ENCODE results near the gene AOPEP.

AOPEP gene

DNA sequence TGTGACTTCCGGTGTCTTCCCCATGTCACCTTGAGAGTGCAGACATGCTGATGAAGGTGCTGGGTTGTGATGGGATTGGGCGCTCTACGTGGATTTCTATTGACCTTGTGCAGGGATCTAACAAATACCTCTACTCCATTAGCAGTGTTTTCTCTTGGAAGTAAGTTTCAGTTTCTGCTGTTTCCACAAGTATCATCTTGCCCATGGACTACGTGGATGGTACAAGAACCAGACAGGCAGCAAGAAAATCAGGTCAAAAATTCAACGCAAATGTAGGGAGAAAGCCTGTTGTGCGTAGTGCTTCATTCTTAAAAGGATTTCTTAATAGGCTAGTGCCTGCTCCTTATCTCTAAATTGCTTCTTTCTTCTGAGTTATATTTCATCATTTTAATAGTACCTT lies 60.8 kb downstream of the AOPEP start:
- DNase-seq (ENCODE audit: low read depth in 1 of 2, low spot score in 1 of 2), result no peak

DNA sequence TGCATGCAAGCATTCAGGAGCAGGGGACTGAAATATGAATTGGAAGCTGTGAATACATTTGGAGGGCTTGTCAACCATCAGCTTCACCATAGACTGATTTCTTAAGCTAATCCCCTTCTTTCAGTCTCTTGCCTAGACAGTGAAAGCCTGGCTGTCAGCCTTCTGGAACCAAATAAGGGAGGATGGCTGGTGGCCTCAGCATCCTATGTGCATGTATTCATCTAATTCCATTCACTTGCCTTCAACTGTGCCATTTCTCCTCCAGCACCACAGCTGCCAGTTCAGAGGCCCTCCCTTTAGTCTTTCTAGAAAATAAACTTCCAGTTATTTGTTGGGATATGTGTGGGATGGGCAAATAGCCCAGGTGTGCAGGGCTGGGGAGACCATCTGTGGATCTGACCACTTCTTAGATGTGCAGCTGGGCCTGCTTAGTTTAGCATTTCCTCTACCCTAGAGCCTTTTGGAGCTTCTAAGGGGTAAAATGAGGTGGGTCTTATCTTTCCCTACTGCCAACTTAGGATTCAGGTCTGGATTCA lies 62.1 kb downstream of the AOPEP start:
- no peak for DNase-seq (ENCODE audit: low read depth in 1 of 2, low spot score in 1 of 2)

DNA sequence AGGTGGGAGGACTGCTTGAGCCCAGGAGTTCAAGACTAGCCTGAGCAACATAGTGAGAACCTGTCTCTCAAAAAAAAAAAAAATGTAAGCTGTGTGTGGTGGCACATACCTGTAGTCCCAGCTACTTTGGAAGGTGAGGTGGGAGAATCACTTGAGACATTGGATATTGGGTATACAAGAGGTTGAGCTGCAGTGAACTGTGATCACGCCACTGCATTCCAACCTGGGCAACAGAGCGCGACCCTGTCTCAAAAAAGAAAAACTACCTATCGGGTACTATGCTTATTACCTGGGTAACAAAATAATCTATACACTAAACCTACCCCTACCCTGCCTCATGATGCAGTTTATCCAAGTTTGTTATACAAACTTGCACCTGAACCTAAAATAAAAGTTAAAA lies 64.9 kb downstream of the AOPEP start:
- DNase-seq (ENCODE audit: low read depth in 1 of 2, low spot score in 1 of 2), result no peak

DNA sequence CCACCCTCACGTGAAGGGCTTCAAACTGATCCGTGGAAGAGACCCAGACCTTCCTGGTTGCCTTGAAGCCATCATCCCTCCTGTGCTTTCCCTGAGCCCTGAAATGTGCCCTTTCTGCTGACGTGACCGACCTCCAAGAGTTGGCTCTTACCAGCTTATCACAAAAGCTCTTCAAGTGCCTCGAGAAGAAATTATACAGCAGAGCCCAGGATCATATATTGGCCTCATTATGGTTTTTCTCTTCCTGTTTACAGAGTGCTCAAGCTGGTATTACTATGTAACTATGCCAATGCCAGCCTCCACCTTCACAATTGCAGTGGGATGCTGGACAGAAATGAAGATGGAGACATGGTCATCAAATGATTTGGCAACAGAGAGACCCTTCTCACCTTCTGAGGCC lies 66.0 kb downstream of the AOPEP start:
- DNase-seq (ENCODE audit: low read depth in 1 of 2, low spot score in 1 of 2), result no peak

DNA sequence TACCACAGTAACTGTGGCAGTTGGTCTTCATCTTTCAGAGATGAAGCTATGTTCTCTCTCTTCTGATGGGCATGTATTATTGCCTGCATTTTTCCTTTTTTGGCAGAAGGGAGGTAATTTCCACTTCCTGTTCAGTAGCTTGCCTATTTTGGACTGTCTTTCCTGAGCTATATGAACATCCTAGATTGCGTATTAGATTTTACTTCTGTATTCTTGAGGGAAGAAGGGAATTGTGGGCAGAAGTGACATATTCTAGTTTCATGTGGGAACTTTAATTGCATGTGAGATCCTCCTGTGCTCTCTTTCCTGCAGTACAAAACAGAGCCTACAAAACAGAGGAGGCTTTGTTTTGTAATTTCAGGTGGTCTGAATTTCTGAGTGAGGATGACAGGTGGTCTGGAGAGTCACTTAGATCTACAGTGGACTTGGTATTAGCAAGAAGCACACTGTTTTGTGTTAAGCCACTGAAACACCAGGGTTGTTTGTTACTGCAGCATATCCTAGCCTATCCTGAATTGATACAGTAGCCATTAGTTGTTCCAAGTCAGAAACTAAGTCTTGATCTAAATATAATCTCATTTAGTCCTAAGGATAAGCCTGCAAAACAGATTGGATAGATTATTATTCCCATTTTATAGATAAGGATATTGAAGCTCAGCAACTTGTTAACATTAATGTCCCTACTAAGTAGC lies 68.1 kb downstream of the AOPEP start:
- no peak for DNase-seq (ENCODE audit: low read depth in 1 of 2, low spot score in 1 of 2)

DNA sequence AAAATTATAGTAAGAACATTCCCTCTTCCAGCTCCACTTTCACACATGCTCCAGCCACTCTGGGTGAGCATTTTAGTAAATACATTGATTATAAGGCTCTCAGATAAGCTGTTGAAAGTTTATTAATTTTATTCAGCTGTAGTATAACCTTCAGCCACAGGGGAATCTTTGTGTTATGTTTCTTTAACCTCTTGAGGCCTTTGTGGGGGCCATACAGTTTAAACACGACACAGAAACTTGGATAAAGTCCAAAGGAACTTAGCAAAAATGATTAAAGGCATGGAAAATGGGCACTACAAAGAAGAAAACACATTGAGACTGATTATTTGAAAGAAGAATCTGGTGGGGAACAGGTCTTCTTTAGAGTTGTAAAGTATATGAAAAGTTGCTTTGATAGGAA lies 70.2 kb downstream of the AOPEP start:
- no peak for DNase-seq (ENCODE audit: low read depth in 1 of 2, low spot score in 1 of 2)

DNA sequence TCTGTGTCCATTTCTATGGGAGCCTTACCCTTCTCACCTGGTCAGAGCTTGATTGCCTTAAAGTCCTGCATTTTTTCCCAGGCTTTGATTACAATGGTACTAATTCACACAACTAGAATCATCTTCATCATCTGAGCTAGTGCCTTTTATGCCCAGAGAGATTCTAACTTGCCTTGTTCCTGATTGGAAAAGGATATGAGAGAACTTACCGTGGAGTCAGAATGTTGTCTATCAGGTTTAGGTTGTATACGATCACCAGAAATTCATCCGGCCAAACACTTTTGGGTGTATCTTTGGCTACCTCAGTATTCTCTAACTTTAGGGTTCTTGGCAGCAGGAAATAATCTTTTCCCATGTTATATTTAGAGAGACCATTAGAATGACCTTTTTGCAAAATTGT lies 71.7 kb downstream of the AOPEP start:
- no peak for DNase-seq (ENCODE audit: low read depth in 1 of 2, low spot score in 1 of 2)

DNA sequence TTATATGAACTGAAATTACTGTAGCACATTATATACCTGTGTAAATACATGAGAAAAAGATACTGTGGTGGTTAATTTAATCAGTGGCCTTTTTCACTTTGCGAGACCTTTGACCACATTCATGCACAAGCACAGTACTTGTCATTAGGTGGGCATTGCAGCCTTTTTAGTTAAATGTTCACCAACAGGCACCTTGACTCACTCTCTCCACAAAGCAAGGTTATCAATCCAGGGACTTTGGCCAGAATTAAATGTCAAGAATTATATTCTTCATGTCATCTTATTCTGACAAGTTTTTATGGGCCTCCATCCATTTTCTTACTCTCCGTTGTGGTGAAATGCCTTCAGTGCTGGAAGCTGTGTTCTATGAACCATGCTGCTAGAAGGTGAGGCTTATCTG lies 72.2 kb downstream of the AOPEP start:
- DNase-seq (ENCODE audit: low read depth in 1 of 2, low spot score in 1 of 2), result no peak

DNA sequence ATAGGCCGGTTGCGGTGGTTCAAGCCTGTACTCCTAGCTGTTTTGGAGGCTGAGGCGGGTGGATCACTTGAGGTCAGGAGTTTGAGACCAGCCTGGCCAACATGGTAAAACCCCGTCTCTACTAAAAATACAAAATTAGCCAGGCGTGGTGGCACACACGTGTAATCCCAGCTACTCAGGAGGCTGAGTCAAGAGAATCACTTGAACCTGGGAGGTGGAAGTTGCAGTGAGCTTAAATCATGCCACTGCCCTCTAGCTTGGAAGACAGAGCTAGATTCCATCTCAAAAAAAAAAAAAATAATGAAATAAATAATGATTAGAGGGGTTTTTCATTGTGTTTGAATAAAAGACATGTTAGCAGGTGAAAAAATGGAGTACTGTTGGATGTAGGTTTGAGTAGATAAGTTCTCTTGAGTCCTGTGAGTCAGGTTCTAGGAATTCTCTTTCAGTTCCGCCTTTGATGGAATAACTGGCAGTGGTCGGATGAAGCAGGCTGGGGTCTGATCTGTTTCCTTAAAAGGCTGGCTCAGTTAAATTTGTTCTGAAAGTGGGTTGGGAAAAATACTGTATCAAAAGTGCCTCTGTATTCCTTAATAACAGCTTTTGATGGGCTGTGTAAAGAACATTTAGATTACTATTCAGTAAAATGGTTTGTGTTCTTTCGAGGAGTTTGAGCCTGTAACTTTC lies 73.2 kb downstream of the AOPEP start:
- no peak for DNase-seq (ENCODE audit: low read depth in 1 of 2, low spot score in 1 of 2)

DNA sequence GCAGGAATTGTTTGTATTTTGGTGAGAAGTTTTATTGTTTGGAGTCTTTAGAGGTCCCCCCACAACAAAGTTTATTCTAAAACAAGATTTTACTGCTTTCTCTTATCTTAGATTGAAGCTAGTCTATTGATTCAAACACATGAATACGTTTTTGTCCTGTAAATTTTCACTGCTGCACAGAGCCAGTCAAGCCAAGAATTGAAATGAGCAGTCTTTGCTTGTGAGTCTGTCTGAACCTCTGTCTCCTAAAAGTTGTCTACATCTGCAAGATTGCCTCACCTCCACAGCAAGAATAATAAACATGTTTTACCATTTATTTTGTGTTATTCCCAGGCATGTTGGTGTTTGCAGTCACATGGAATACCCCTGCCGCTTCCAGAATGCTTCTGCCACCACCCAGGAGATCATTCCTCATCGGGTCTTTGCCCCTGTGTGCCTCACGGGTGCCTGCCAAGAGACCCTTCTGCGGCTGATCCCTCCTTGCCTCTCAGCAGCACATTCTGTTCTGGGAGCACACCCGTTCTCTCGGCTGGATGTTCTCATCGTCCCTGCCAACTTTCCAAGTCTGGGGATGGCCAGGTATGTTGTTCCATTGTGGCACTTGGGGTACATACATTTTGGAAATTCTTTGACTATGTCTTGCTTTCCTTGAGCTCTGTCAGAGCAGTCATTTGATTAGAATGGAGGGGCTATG lies 74.1 kb downstream of the AOPEP start:
- no peak for DNase-seq (ENCODE audit: low read depth in 1 of 2, low spot score in 1 of 2)

DNA sequence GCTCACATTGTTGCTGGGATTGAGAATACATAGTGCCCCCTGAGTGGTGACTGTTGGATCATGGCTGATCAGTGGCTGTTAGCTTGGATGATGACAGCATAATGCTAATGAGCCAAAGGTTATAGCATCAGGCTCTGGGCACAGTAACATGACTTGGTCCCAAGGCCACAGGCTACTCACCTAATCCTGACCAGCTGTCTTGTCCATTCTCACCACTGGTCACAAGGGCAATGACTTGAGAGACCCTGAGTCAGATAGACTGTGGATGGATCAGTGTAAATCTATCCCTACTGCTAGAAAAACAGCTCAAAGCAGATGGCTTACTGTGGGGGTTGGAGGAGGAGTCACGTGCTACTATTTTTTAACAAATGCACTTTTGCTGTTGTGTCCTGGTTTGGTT lies 74.7 kb downstream of the AOPEP start:
- DNase-seq (ENCODE audit: low read depth in 1 of 2, low spot score in 1 of 2), result no peak

DNA sequence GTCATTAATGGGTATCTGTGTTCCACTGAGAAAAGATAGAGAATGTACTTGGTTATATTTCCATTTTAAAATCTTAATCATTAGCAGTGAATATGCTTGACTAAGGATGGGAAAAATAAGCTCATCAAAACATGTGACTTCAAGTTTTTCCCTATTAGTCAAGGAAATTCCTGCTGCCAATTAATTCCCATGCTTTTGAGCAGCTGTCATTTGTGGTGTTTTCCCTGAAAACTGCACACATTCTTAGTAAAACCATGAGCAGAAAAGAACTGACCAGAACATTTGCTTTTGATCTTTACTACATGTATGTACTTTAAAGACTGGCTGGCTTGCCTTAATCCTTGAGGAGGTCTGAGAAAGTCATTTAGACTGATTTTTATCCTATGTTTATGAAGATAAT lies 75.2 kb downstream of the AOPEP start:
- no peak for DNase-seq (ENCODE audit: low read depth in 1 of 2, low spot score in 1 of 2)

DNA sequence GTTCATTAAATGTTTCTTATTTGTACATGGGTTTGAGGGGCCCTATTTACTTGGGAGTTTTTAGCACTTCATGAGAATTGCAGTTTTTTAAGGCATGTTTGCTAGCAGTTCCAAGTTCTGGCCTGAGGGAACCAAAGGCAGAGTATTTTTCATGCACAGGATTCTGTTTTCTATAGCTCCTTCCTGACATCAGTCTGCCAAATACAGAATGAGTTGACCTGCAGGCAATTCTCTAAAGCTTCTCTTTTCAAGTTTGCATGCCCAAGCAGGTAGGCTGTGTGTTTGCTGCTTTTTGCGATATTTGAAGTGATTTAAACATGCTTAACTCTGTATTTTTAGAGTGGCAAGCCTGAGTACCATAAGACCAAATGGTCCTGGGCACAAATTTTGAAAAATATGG lies 75.8 kb downstream of the AOPEP start:
- DNase-seq (ENCODE audit: low read depth in 1 of 2, low spot score in 1 of 2), result no peak

DNA sequence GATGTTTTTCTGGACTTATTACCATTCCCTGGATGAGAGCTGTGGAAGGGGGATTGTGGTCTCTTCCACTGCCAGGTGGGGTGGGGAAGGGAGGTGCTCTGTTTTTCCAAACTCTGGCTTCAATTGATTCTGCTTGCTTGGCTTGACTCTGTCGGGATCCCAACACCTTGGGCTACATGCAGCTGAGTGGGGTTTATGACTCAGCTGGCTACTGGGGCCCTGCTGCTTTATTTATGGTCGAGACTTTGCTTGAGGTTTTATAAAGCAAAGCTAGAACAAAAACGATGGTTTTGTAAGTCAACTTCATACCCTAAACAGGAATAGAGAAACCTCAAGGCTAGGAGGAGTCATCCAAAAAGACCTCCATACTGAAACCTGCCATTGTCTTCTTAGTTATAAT lies 76.3 kb downstream of the AOPEP start:
- no peak for DNase-seq (ENCODE audit: low read depth in 1 of 2, low spot score in 1 of 2)

DNA sequence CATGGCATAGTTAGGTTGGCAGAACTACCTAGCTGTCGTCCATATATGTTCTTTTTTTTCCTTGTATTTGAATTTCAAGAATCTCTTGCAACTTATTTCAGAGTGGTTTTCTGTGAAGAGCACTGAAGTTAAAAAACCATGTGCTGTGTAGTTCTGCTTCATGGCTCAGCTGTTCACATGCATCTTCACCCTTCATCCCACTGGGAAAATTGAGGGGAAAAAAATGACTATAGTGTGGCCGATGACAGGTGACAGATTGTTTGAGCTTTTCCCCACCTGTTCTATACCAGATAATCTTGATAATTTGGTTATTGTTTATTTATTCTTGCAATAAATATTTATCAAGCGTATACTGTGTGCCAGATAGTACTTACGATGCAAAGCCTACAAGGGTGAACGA lies 77.8 kb downstream of the AOPEP start:
- no peak for DNase-seq (ENCODE audit: low read depth in 1 of 2, low spot score in 1 of 2)

DNA sequence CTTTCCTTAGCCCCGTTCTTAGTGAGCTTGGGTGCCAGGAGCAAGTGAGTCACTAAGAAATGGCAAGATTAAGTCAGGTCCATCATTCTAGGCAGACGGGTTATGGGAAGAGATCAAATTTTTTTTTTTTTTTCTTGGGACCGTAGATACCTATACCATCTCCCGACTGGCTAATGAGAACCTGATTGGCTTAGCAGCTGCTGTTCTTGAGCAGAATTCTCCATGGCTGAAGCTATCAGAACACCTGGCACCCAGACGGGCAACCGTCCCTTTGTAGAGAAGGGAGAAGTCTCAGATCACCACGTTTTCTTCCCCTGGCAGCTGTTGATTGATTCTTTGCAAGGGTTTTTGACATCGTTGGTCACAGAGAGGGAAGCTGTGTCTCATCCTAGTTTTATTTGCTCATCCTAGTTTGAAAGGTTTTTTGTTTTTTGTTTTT lies 78.6 kb downstream of the AOPEP start:
- no peak for DNase-seq (ENCODE audit: low read depth in 1 of 2, low spot score in 1 of 2)

DNA sequence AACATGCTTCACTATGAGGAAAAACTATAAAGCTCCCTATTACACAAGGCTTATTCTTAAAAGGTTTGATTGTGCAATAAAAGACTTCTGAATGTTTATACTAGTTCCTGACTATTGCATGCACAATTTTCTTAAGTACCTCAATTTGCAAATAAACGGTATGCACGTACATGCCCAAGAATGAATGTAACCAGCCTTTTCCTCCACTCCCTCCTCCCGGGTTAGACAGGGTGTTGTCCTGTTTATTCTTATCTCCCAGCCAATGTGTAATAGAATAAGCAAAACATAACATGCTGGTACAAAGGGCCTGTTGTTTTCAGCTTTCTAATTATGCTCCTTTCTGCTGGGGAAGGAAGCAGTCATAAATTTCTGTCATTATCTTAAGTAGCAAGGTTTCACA lies 79.1 kb downstream of the AOPEP start:
- DNase-seq (ENCODE audit: low read depth in 1 of 2, low spot score in 1 of 2), result no peak

DNA sequence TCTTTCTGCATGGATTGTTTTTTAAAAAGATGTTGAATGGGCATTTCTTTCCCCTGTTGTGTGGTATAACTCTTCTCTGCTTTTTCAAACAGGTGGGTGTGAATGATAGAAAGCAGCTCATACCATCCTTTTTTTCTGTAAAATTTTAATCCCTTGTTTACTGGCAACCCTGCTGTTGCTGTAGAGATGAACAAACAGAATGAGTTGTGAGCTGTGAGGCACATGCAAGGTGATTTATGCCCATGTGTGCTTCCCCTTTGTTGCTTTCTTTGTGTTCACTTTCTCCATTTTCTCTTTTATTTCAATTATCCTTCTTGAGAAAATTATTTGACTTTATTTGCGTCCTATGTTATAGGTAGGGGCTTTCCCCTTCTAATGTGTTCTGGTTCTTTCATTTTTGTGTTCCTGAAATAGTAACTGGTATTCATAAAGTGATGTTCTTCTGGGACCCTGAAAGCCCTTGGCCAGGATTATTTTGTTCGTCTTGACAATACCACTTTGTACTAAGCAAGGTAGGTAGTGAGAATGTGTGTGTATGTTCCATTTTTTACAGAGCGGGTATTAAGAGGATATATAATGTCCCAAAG lies 79.9 kb downstream of the AOPEP start:
- DNase-seq (ENCODE audit: low read depth in 1 of 2, low spot score in 1 of 2), result no peak

DNA sequence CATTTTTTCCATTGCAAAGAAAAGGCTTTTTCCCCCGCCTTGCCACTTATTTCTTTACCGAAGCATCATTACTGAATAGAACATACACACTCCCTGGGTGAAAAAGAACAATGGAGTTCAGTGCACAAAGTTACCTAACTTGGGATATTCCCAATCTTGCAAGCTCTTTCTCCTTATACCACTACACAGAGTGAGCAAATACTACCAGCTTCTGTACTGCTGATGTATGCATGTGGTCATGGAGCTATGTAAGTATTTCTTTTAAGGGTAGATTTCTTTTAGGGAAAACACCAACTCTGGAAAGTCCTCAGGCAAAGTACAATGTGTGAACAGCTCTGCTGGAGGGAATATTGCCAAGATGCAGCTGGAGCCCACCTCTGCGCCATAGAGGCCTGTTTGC lies 81.1 kb downstream of the AOPEP start:
- no peak for DNase-seq (ENCODE audit: low read depth in 1 of 2, low spot score in 1 of 2)

DNA sequence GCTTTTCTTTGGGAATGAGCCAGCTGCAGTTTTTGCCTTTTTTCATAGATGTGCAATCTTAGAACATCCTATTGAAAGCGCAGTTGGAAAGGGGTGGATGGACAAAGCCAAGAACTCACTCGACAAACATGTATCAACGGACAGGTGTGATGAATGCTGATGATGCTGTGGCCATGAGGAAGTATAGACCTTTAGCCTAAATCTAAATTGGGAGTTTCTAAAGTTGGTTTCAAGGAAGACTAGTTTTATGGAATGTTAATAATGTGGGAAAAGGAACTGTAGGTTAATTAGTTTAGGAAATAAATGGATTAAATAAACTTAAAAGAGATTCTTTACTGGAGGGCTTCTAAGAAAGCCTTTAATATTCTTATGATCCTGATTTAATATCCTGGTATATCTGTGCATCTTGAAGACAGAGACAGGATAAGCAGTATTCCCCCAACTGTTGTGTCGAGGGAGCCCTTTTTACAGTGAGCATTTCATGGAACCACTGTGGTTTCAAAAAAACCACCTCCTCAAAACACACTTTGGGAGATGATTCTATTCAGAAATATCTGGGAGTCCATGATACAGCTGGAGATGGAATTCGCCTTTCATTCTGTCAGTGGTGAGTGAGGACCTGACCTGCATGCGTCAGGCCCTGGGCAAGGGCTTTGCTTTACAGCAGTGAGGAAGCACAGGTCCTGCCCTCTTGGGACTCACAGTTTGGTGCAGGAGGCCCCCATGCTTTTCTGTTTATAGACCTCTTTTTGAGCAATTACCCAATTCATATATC lies 82.6 kb downstream of the AOPEP start:
- DNase-seq (ENCODE audit: low read depth in 1 of 2, low spot score in 1 of 2), result no peak

DNA sequence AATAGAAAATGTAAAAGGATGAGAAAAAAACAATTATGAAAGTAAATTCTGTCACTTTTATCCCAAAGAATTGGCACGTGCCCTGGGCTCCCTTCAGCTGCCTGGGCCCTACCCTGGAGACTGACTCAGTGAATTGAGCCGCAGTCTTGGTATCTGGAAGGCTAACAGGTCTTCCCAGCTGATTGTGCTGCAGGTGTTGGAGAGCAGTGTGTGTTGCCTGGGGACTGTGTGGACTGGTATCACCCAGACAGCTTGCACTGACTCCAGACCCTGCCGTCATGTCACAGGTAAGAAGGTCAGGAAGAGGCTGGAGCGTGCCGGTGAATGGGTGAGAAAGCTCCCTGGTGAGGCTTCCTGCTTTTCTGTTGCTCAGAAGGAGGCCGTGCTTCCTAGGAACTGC lies 83.3 kb downstream of the AOPEP start:
- no peak for DNase-seq (ENCODE audit: low read depth in 1 of 2, low spot score in 1 of 2)
